ENCODE measurements around the gene OST4.
"Not testable (repeated sequence)": the region's sequence is repeated elsewhere in the genome, so short reads cannot be mapped to it uniquely, and the experiment has no call there.

The OST4 gene

DNA sequence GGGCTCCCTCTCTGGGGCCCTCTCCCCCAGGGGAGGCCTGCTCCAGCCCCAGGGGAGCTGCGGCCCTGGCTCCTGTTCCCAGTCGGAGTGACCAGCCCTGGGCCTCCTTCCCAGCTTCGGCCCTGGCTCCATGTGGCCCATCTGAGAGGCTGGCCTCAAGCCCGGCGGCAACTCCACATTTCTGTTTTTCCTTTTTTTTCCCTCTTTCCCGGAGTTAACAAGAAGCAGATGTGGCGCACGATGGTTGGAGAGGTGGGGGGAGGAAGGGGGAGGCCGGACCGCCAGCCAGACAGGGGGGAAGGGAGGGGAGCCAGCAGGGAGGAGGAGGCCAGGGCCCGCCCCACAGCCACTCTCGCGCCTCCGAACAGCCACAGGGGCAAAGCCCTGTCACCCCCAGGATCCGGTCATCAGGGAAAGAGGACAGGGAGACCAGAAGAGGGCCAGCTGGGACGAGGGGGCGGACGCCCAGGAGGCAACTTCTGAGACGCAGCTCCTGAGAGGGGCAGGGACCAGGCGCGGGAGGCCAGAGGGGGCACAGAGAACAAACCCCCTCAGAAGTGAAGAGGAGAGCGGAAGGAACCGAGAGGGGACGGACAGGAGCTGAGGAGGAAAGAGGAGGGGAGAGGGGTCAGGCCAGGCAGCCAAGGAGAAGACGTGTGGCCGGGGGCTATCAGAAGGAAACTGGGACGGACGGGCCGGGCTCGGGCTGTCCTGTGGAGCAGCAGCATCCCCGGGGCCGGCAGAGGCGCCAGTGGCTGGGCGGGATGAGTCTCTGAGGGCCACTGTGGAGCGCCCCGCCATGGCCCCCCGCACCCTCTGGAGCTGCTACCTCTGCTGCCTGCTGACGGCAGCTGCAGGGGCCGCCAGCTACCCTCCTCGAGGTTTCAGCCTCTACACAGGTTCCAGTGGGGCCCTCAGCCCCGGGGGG is 7.1 kb upstream of the OST4 start, which contains the start of gene EMILIN1:
TSS of gene EMILIN1 (plus strand) at position 349 of the 928 bp plus-strand sequence. CDS start at position 800, 451 bp downstream.
- no peak for DNase-seq

DNA sequence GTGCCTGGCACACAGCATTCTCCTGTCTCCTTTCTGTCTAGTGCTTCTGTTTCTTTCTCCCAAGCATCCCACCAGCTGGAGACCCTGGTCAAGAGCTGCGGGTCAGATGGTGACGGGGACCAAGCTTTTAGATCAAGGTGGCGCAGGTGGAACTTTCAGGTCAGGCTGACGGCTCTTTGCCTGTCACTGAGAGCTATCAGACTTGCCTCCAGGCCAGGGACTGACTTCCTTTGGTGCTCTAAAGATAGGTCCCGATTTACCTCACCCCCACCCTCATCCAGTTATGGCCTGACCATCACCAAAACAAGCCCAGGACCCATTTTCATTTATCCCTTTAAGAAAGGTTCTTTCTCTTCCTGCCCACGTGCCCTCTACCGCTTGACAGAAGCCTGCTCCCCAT is 5.8 kb upstream of the OST4 start:
- no peak for DNase-seq

GRCh38 chr2:27076323-27076722 is 4.9 kb upstream of the OST4 start:
- no peak for DNase-seq

- not testable (repeated sequence) for DNase-seq
These were observed 4.1 kb upstream of the OST4 start for GRCh38 chr2:27075566-27075871.

- DNase-seq: no peak
These were observed 3.5 kb upstream of the OST4 start for GRCh38 chr2:27074738-27075565.

DNA sequence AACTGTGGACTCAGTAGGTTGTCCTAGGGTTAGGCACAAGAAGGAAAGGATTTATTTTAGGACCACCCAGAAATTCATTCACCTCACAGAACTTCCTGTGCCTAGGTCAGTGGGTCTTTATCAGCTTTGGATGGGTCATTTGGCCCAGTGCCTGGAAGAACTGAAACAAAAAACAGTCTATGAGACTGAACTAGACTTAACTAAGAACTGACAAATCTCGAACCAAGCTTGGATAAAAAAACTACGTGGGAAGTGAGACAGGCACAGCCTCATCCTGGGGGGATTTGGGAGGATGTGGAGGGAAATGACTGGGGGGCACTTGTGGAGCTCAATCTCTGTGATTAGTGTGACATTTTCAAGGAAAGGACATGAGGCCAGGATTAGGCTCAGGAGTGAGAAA is 2.3 kb upstream of the OST4 start:
- no peak for DNase-seq

- no peak for DNase-seq
These were observed 1.5 kb upstream of the OST4 start for GRCh38 chr2:27072920-27073319.

GRCh38 chr2:27071990-27072830 is 756 bp upstream of the OST4 start:
- DNase-seq: no peak

- DNase-seq: no peak
These were observed 689 bp downstream of the OST4 start for GRCh38 chr2:27070653-27071276.

GRCh38 chr2:27069961-27070618 is 1.4 kb downstream of the OST4 start:
- DNase-seq: no peak

- DNase-seq: no peak
These were observed 2.0 kb downstream of the OST4 start for GRCh38 chr2:27069436-27069835.

- no peak for DNase-seq
These were observed 4.1 kb downstream of the OST4 start for GRCh38 chr2:27067385-27067784.

GRCh38 chr2:27065128-27065527 is 6.3 kb downstream of the OST4 start:
- DNase-seq: no peak

DNA sequence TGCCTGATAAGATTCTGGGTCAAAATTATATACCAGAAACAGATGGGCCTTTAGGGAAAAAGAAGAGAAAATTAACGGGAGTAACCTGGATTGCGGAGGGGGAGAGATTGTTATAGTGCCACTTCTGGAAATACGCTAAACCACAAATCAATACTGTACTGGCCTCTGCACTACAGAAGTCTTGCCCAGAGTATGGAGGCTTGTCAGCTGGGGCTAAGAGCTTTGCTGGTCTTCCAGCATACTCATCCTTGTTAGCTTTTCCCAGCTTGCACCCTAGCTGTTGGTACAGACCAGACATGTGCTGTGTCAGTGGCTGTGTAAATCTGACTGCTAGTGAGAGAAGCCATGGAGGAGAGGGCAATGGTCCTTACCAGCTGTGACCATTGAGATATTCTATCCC is 11.1 kb downstream of the OST4 start:
- DNase-seq: no peak

DNA sequence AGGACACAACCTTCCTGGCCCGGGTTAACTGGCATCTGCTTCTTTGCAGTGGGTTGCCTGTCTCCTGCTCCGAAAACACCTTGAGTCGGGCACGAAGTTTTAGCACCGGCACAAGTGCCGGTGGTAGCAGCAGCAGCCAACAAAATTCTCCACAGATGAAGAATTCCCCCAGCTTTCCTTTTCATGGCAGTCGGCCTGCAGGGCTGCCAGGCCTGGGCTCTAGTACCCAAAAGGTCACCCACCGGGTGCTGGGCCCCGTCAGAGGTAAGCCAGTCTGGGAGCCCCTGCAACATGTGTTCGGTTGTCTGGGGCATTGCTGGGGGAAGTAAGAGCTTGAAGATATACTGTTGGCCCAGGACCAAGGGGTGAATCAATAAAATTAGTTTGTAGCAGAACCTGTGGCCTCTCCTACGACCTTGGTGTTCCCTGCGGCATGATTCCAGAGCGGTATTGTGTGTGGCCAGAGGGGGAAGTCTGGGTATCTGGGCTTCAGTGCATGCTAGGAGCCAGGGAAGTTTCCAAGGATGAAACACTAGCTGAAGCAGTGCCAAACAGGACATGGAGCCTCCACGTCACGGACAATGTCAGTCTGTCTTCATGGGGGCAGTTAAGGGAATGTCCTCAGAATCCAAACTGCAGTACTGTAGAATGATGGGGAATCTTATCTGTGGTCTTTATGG is 12.2 kb downstream of the OST4 start:
- DNase-seq: no peak

DNA sequence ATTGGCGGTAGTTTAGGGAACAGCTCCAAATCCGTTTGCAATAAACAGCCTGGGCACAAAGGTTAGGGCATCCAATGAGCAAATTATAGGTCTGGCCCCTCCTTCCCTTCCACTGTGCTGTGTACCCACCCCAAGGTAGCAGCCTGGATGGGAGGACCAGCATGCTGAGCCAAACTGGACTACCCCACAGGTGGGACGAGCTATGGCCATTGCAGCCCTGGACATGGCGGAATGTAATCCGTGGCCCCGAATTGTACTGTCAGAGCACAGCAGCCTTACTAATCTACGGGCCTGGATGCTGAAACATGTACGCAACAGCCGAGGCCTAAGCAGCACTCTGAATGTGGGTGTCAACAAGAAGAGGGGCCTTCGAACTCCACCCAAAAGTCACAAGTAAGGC is 13.2 kb downstream of the OST4 start:
- no peak for DNase-seq

DNA sequence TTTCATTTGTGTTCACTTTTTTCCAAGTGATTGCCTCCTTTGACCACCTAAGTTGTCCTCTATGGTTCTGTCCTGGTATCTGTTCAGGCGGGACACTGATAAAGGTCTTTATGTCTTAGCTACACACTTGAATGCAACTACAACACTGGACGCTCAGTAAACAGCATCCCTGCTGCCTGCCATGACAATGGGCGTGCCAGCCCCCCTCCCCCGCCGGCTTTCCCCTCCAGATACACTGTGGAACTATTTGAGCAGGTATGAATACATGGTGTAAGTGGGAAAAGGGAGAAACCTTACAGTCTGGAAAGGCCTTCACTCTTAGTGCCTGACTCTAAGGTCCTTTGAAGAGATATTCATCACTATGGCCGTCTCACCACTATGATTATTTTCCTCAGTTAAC is 14.3 kb downstream of the OST4 start:
- no peak for DNase-seq

DNA sequence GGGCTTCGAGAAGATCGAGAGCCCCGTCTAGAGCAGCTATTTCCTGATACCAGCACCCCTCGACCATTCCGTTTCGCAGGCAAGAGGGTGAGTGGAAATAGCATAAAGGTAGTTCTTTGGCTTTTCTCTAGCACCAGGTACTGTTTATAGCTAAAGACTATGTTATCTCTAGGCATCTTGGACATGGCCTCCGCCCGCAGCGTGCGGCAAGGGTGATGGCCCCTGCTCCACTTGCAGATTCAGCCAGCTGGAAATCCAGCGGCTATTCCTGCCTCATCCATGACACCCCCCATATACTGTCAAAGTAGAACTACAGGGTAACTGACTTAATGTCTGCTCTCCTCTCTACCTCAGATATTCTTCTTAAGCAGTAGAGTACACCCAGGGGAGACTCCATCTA is 16.7 kb downstream of the OST4 start:
- DNase-seq: no peak

- no peak for DNase-seq
These were observed 17.7 kb downstream of the OST4 start for GRCh38 chr2:27053776-27054175.

DNA sequence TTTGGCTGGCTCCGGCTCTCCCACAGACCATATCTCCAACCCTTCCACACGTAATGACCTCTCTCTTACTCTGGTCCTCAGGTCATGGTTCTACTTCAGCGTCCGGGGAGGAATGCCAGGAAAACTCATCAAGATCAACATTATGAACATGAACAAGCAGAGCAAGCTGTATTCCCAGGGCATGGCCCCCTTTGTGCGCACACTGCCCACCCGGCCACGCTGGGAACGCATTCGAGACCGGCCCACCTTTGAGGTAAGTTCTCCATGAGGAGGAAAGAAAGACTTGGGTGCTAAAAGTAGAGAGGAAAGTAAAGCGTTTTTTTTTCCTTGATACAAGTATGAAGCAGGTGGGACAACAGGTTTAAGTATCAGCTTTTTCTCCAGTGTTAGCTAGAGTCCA is 18.1 kb downstream of the OST4 start:
- DNase-seq: no peak

GRCh38 chr2:27051902-27052645 is 19.4 kb downstream of the OST4 start:
- no peak for DNase-seq
